ENCODE measurements around the gene LRMDA. TPM values are rescaled to one million over a fixed set of nuclear protein-coding genes. Genes with fewer than 3 reads are reported as not detected.

Gene LRMDA
- total and polyA plus RNA-seq, 4 donors, result 12.1 to 40.8 (median 21.6) TPM

- TF ChIP-seq, protein P1, sequence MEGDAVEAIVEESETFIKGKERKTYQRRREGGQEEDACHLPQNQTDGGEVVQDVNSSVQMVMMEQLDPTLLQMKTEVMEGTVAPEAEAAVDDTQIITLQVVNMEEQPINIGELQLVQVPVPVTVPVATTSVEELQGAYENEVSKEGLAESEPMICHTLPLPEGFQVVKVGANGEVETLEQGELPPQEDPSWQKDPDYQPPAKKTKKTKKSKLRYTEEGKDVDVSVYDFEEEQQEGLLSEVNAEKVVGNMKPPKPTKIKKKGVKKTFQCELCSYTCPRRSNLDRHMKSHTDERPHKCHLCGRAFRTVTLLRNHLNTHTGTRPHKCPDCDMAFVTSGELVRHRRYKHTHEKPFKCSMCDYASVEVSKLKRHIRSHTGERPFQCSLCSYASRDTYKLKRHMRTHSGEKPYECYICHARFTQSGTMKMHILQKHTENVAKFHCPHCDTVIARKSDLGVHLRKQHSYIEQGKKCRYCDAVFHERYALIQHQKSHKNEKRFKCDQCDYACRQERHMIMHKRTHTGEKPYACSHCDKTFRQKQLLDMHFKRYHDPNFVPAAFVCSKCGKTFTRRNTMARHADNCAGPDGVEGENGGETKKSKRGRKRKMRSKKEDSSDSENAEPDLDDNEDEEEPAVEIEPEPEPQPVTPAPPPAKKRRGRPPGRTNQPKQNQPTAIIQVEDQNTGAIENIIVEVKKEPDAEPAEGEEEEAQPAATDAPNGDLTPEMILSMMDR (IDR thresholded peaks at IDR 0.05; ENCODE audit: control extremely low read depth, extremely low read depth), result no peak
- Histone ChIP-seq H3K36me3 (ENCODE audit: control insufficient read depth in 4 of 4, insufficient read depth in 4 of 4, low read length in 4 of 4) (no peaks in the 10 kb centered on the region), H3K9me3 (ENCODE audit: control insufficient read depth in 4 of 4, insufficient read depth in 3 of 4, low read length in 3 of 4) (no peaks in the 10 kb centered on the region), H3K9ac (ENCODE audit: insufficient read depth in 1 of 2, low read length in 2 of 2) (no peak overlapping the region), H3K4me3 (no peak overlapping the region), H3K4me1 (ENCODE audit: control insufficient read depth in 5 of 5, insufficient read depth in 5 of 5, low read length in 5 of 5) (peaks cover 0 to 17% (median 0%) of the 10 kb centered on the region in 5 donors), H3K27ac (ENCODE audit: low read depth in 1 of 2, low read length in 1 of 2) (no peak overlapping the region), H3K27me3 (ENCODE audit: control insufficient read depth in 3 of 3, insufficient read depth in 3 of 3, low read length in 2 of 3) (no peaks in the 10 kb centered on the region)
- DNase-seq (peak in 1 of 3 donors; percentile 37), ATAC-seq (ENCODE audit: insufficient read depth, low FRiP score) (no peak)
- 34 to 47% methylated on average over 15 of the region's 15 CpGs for WGBS, 2 donors
These were observed 473.3 kb downstream of the LRMDA start for GRCh38 chr10:75904499-75905283.

DNA sequence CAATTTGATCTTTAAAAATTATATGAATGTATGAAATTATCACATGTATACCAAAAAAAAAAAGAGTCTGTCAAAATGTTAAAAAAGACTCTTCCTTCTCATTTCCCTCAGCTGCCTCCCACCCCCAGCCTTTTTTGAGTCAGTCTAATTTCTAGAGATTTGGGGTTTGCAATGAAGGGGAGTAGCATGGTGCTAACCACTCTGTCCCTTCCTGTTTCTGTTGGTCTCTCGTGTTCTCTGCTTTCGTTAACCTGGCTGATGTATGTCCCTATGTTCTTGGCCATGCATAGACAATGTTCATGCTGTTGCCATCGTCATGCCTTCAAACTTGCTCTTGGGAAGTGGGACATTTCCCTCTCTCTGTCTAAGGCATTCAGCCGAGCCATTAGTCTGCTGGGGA lies 474.1 kb downstream of the LRMDA start:
- TF ChIP-seq, protein P1 (IDR thresholded peaks at IDR 0.05; ENCODE audit: control extremely low read depth, extremely low read depth), result no peak
- no peaks in the 10 kb centered on the region for H3K36me3 ChIP-seq (ENCODE audit: control insufficient read depth in 4 of 4, insufficient read depth in 4 of 4, low read length in 4 of 4)
- no peak overlapping the region for H3K9ac ChIP-seq (ENCODE audit: insufficient read depth in 1 of 2, low read length in 2 of 2)
- DNase-seq, result no peak
- 82 to 85% methylated on average over 4 of the region's 4 CpGs for WGBS, 2 donors
- H3K27me3 ChIP-seq (ENCODE audit: control insufficient read depth in 3 of 3, insufficient read depth in 3 of 3, low read length in 2 of 3), result no peaks in the 10 kb centered on the region
- no peak for ATAC-seq (ENCODE audit: insufficient read depth, low FRiP score)
- H3K9me3 ChIP-seq (ENCODE audit: control insufficient read depth in 4 of 4, insufficient read depth in 3 of 4, low read length in 3 of 4), result no peaks in the 10 kb centered on the region
- peaks cover 0 to 17% (median 0%) of the 10 kb centered on the region in 5 donors for H3K4me1 ChIP-seq (ENCODE audit: control insufficient read depth in 5 of 5, insufficient read depth in 5 of 5, low read length in 5 of 5)
- no peak overlapping the region for H3K4me3 ChIP-seq
- H3K27ac ChIP-seq (ENCODE audit: low read depth in 1 of 2, low read length in 1 of 2), result no peak overlapping the region

GRCh38 chr10:75910032-75910431 lies 478.6 kb downstream of the LRMDA start:
- TF ChIP-seq, protein P1 (IDR thresholded peaks at IDR 0.05; ENCODE audit: control extremely low read depth, extremely low read depth), result peak; percentile 21
- DNase-seq, result peak in 2 of 3 donors; percentile 59 to 72
- no peaks in the 10 kb centered on the region for H3K36me3 ChIP-seq (ENCODE audit: control insufficient read depth in 4 of 4, insufficient read depth in 4 of 4, low read length in 4 of 4)
- no peak for ATAC-seq (ENCODE audit: insufficient read depth, low FRiP score)
- H3K4me3 ChIP-seq, result no peak overlapping the region
- H3K27me3 ChIP-seq (ENCODE audit: control insufficient read depth in 3 of 3, insufficient read depth in 3 of 3, low read length in 2 of 3), result no peaks in the 10 kb centered on the region
- H3K9me3 ChIP-seq (ENCODE audit: control insufficient read depth in 4 of 4, insufficient read depth in 3 of 4, low read length in 3 of 4), result no peaks in the 10 kb centered on the region
- no peak overlapping the region for H3K9ac ChIP-seq (ENCODE audit: insufficient read depth in 1 of 2, low read length in 2 of 2)
- WGBS, 2 donors, result 70 to 81% methylated on average over 2 of the region's 2 CpGs
- no peak overlapping the region for H3K27ac ChIP-seq (ENCODE audit: low read depth in 1 of 2, low read length in 1 of 2)
- no peaks in the 10 kb centered on the region for H3K4me1 ChIP-seq (ENCODE audit: control insufficient read depth in 5 of 5, insufficient read depth in 5 of 5, low read length in 5 of 5)

Data from lung (tissue), 12 donors.